Keratinocyte (primary cell): Measurements from ENCODE around the gene SDK2.

Experiments
- CTCF ChIP-seq, 3 experiments: IDR thresholded peaks in 1 of 3; conservative IDR thresholded peaks in 1 of 3; optimal IDR thresholded peaks in 1 of 3; 2 replicates in 2 of 3; 3 replicates in 1 of 3; pipeline versions ENCODE3 to v1.5.1; 2011; ENCODE audit warnings: low read length in 3 of 3, mild to moderate bottlenecking in 3 of 3, moderate library complexity in 2 of 3, control low read depth in 1 of 3, inconsistent platforms in 1 of 3; ENCODE audit not compliant: insufficient read depth in 2 of 3; ENCODE audit errors: extremely low read depth in 1 of 3
- EZH2 ChIP-seq: IDR thresholded peaks from one replicate; pipeline ENCODE4 v1.6.1; 2012; ENCODE audit warnings: inconsistent platforms, mild to moderate bottlenecking, low read length, moderate library complexity

GRCh38 chr17:73423159-73423715, 221.0 kb downstream of the SDK2 start:
- TF ChIP-seq CTCF (optimal IDR thresholded peaks at IDR 0.05 in 1 of 3, IDR thresholded peaks at IDR 0.05 in 1 of 3, conservative IDR thresholded peaks at IDR 0.05 in 1 of 3; ENCODE audit: extremely low read depth in 1 of 3, insufficient read depth in 2 of 3, low read length in 3 of 3) (no peak), EZH2 (no peak)
